NT2/D1 (cell line): ENCODE measurements around the gene KRT82.

Experiments used
- SUZ12 ChIP-seq: IDR thresholded peaks from 2 replicates; pipeline ENCODE4 v1.6.1; 2011; ENCODE audit not compliant: insufficient read length, insufficient read depth; ENCODE audit errors: extremely low read depth
- YY1 ChIP-seq: IDR thresholded peaks from 2 replicates; pipeline ENCODE4 v1.6.1; 2011; ENCODE audit not compliant: insufficient read length, insufficient read depth
- ZNF274 ChIP-seq: IDR thresholded peaks from 2 replicates; pipeline ENCODE4 v1.6.1; 2011; ENCODE audit warnings: mild to moderate bottlenecking, low read depth, low read length

DNA sequence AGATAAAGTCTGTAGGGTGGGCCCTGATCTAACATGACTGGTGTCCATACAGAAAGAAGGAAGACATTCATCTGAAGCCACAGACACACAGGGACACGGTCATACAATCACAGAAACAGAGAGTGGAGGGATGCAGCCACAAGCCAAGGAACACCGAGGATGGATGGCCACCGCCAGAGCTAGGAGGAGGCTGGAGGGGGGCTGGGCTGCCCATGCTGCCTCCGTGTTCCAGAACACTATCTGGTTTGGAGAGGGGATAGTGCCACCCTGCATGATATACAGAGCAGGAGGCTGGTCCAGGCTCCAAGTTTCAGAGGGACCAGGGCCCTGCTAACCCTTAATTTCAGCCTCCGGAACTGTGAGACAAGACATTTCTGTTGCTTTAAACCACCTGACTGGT, 19.3 kb upstream of the KRT82 start:
- no peak for TF ChIP-seq ZNF274
- TF ChIP-seq YY1: no peak
- TF ChIP-seq SUZ12: no peak
